HepG2 (cell line): ENCODE results near the gene PEPD. TPM values are rescaled to one million over a fixed set of nuclear protein-coding genes. Genes with fewer than 3 reads are reported as not detected.

Experiments used
- ATAC-seq: fragments of 200-7000 bp; cut with Tn5 transposase; 3 replicates; pipeline ENCODE4 v1.9.1; 2020; ENCODE audit warnings: mild to moderate bottlenecking, moderate library complexity
- BruUV-seq: library from RNA; stranded (reverse); fragments of 400-500 nt; replicated peaks from 2 replicates; lab custom pipeline; 2021; lab: Mats Ljungman, UMichigan
- CTCF ChIA-PET: fragments of 300-600 bp; formaldehyde crosslinking; extraction: SDS; loops from one replicate; lab custom pipeline; 2021; ENCODE audit warnings: low total read pairs, inconsistent platforms, low intra/inter-chr PET ratio; lab: Yijun Ruan, JAX
- POLR2A ChIA-PET: fragments of 350-600 bp; sonication (Branson Sonifier 250); formaldehyde crosslinking; loops from one replicate; lab custom pipeline; 2020; ENCODE audit warnings: antibody characterized with exemption, inconsistent platforms; lab: Yijun Ruan, JAX
- DNase-seq: peaks from one replicate; pipeline ENCODE4 v3.0.0-alpha.2; 2015; ENCODE audit warnings: low spot score
- FAIRE-seq: peaks from 3 replicates; lab custom pipeline; 2011; peaks lifted over from hg19 to GRCh38; lab: Jason Lieb, UNC
- H2AFZ ChIP-seq: one replicate; pipeline ENCODE4 v1.6.1; 2011; ENCODE audit warnings: low read length, inconsistent platforms
- H3K27ac ChIP-seq: fragments of 300-600 bp; 3 replicates; pipeline ENCODE4 v1.8.0; 2011; ENCODE audit warnings: mixed run types, mild to moderate bottlenecking, mixed read lengths, low read length, inconsistent platforms; ENCODE audit not compliant: insufficient read depth; ENCODE audit errors: extremely low read length
- H3K27me3 ChIP-seq, 2 experiments: fragments of 200-600 bp in 1 of 2; 2 replicates in 1 of 2; 3 replicates in 1 of 2; pipeline versions ENCODE4 v1.6.0 to v1.8.0; 2011; ENCODE audit warnings: low read length in 2 of 2, mild to moderate bottlenecking in 2 of 2, moderate library complexity in 2 of 2, inconsistent platforms in 1 of 2; ENCODE audit not compliant: insufficient read depth in 2 of 2, control insufficient read depth in 1 of 2
- H3K36me3 ChIP-seq, 2 experiments: fragments of 200-600 bp in 1 of 2; replicated peaks in 1 of 2; 2 replicates in 1 of 2; 3 replicates in 1 of 2; pipeline versions ENCODE4 v1.5.1 to v1.8.0; 2011; ENCODE audit warnings: low read length in 2 of 2, inconsistent platforms in 1 of 2; ENCODE audit not compliant: insufficient read depth in 2 of 2, control insufficient read depth in 1 of 2
- H3K4me1 ChIP-seq: 2 replicates; pipeline ENCODE4 v1.5.1; 2012; ENCODE audit warnings: low read length, inconsistent platforms; ENCODE audit not compliant: insufficient read depth
- H3K4me2 ChIP-seq: 2 replicates; pipeline ENCODE4 v1.6.0; 2011; ENCODE audit warnings: low read depth, low read length, inconsistent platforms
- H3K4me3 ChIP-seq, 3 experiments: fragments of 200-600 bp in 1 of 3; sonication (generic), shearing (Covaris generic) in 1 of 3; replicated peaks in 1 of 3; 2 replicates each; pipeline ENCODE4 v1.5.1; 2011 to 2016; ENCODE audit warnings: low read length in 3 of 3, inconsistent platforms in 2 of 3, low read depth in 2 of 3, mild to moderate bottlenecking in 2 of 3, control low read depth in 1 of 3, mixed read lengths in 1 of 3; ENCODE audit not compliant: insufficient read depth in 1 of 3
- H3K79me2 ChIP-seq: one replicate; pipeline ENCODE4 v1.6.1; 2011; ENCODE audit warnings: low read length, inconsistent platforms; ENCODE audit not compliant: insufficient read depth
- H3K9ac ChIP-seq: 2 replicates; pipeline ENCODE4 v1.6.0; 2011; ENCODE audit warnings: mild to moderate bottlenecking, low read depth, low read length, inconsistent platforms; ENCODE audit not compliant: insufficient read depth
- H3K9me3 ChIP-seq: 2 replicates; pipeline ENCODE4 v1.5.1; 2012; ENCODE audit warnings: mild to moderate bottlenecking, low read length
- H4K20me1 ChIP-seq: 2 replicates; pipeline ENCODE4 v1.6.0; 2011; ENCODE audit warnings: inconsistent platforms, mild to moderate bottlenecking, low read length, moderate library complexity; ENCODE audit not compliant: insufficient read depth
- ATF1 ChIP-seq: IDR thresholded peaks from 2 replicates; pipeline ENCODE4 v1.6.1; 2016; ENCODE audit warnings: mild to moderate bottlenecking, control low read depth
- GABPA ChIP-seq, 2 experiments: IDR thresholded peaks; 2 replicates each; pipeline ENCODE4 v1.6.1; 2011 to 2016; ENCODE audit warnings: low read depth in 2 of 2, low read length in 1 of 2, missing biosample characterization in 1 of 2, missing genetic modification characterization in 1 of 2
- SKI ChIP-seq: fragments of 450-650 bp; IDR thresholded peaks from one replicate; pipeline ENCODE4 v1.6.1; 2018; ENCODE audit warnings: mild to moderate bottlenecking; ENCODE audit not compliant: partially characterized antibody
- SRF ChIP-seq: IDR thresholded peaks from 2 replicates; pipeline ENCODE4 v1.6.1; 2011; ENCODE audit warnings: mild to moderate bottlenecking, low read depth, low read length, moderate library complexity
- ZNF253 ChIP-seq: sonication (generic); formaldehyde crosslinking; IDR thresholded peaks from 2 replicates; pipeline ENCODE4 v1.8.0; 2022; ENCODE audit warnings: mild to moderate bottlenecking, missing genetic modification reagents, borderline replicate concordance
- ZNF776 ChIP-seq: sonication (generic); formaldehyde crosslinking; IDR thresholded peaks from 2 replicates; pipeline ENCODE4 v1.4.0; 2020; ENCODE audit warnings: mild to moderate bottlenecking, missing genetic modification reagents
- ZNF879 ChIP-seq: sonication (generic); formaldehyde crosslinking; IDR thresholded peaks from 2 replicates; pipeline ENCODE4 v1.8.1; 2023; ENCODE audit warnings: missing genetic modification reagents
- WGBS: methylation state at CpG from one replicate; pipeline ENCODE4 v1.1.6; 2017; ENCODE audit warnings: low lambda C conversion rate; 5-methylcytosine and 5-hydroxymethylcytosine counted together
- in situ Hi-C: cut with HindIII; loops from 2 replicates; pipeline ENCODE4 v1.10.0; 2017; ENCODE audit warnings: low pct_unique_long_range_greater_than_20kb; ENCODE audit not compliant: extremely low pct_ligation_motif_present
- intact Hi-C: fragments of 100-400 bp; cut with micrococcal nuclease; formaldehyde crosslinking; loops from one replicate; pipeline ENCODE4 v1.10.0; 2022; ENCODE audit not compliant: unreplicated experiment
- polyA plus RNA-seq, 8 experiments: library from polyadenylated mRNA; depleted of rRNA in 3 of 8; stranded (reverse) in 7 of 8; unstranded in 1 of 8; fragments of >200 nt; fragmentation: Illumina TruSeq in 4 of 8; extraction: Trizol in 4 of 8; gene quantifications; 2 replicates each; pipeline versions ENCODE4 v1.2.1 to v1.2.3, GENCODE V29; 2011 to 2016; ENCODE audit warnings: low read depth in 4 of 8, missing spikeins in 1 of 8, mixed read lengths in 1 of 8; ENCODE audit not compliant: insufficient read depth in 1 of 8
- total RNA-seq, 5 experiments: library from RNA; depleted of rRNA; stranded (reverse); fragments of >200 nt; fragmentation: Illumina TruSeq; extraction: Trizol; gene quantifications; 2 replicates each; pipeline ENCODE4 v1.2.3, GENCODE V29; 2016; ENCODE audit warnings: low read depth in 1 of 5
- TF ChIP-seq, protein P1 (sequence below): IDR thresholded peaks from 2 replicates; pipeline ENCODE4 v1.6.1; 2016; ENCODE audit warnings: low read depth, borderline replicate concordance
- TF ChIP-seq, protein P2 (sequence below): sonication (generic); formaldehyde crosslinking; IDR thresholded peaks from 2 replicates; pipeline ENCODE4 v1.8.0; 2022; ENCODE audit warnings: missing genetic modification reagents, mild to moderate bottlenecking, moderate library complexity, borderline replicate concordance

The PEPD gene
- total and polyA plus RNA-seq, 2 of the 13 experiments (the other 11 are each of a cell fraction or from before 2014, with no cell fraction given): 60.7 to 75.1 TPM

DNA sequence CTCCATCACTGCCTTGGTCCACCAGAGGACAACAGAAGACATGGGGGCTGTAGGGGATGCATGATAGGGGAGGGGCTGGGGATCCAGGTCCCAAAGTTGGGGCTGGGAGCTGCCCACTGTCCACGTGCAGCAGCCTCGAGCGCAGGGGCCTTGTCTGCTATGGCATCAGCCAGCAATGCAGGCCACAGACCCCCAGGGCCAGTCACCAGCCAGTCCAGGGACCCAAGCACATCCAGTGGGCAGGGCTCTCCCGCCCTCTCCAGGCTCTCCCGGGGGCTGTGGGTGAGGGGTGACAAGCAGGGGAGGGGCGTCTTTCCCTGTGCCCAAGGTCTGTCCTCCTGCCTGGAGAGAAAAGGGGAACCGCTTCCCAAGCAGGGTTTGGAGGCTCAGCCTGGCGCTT is 32.8 kb downstream of the PEPD start:
- ChIA-PET POLR2A (no interaction called here), CTCF (no interaction called here)
- no peaks in the 10 kb centered on the region for H3K79me2 ChIP-seq
- H3K36me3 ChIP-seq: peaks cover 0 to 3% of the 10 kb centered on the region in 2 experiments; a peak in 3 of 5 replicates
- in situ Hi-C loops: no loop called here
- H2AFZ ChIP-seq: no peak overlapping the region
- DNase-seq (no peak), FAIRE-seq (no peak), ATAC-seq (no peak)
- intact Hi-C loops: no loop called here
- H3K27me3 ChIP-seq: no peaks in the 10 kb centered on the region
- no peaks in the 10 kb centered on the region for H3K4me1 ChIP-seq
- no peak overlapping the region for H3K9ac ChIP-seq
- no peaks in the 10 kb centered on the region for H3K9me3 ChIP-seq
- 94% methylated on average over 5 of the region's 8 CpGs for WGBS
- no TSS peak for BruUV-seq
- no peak overlapping the region for H3K4me3 ChIP-seq
- H3K4me2 ChIP-seq: no peak overlapping the region
- H3K27ac ChIP-seq: no peak overlapping the region
- no peaks in the 10 kb centered on the region for H4K20me1 ChIP-seq
- no peak for TF ChIP-seq SKI
- TF ChIP-seq, protein P1, sequence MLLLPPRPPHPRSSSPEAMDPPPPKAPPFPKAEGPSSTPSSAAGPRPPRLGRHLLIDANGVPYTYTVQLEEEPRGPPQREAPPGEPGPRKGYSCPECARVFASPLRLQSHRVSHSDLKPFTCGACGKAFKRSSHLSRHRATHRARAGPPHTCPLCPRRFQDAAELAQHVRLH: no peak
- TF ChIP-seq, protein P2, sequence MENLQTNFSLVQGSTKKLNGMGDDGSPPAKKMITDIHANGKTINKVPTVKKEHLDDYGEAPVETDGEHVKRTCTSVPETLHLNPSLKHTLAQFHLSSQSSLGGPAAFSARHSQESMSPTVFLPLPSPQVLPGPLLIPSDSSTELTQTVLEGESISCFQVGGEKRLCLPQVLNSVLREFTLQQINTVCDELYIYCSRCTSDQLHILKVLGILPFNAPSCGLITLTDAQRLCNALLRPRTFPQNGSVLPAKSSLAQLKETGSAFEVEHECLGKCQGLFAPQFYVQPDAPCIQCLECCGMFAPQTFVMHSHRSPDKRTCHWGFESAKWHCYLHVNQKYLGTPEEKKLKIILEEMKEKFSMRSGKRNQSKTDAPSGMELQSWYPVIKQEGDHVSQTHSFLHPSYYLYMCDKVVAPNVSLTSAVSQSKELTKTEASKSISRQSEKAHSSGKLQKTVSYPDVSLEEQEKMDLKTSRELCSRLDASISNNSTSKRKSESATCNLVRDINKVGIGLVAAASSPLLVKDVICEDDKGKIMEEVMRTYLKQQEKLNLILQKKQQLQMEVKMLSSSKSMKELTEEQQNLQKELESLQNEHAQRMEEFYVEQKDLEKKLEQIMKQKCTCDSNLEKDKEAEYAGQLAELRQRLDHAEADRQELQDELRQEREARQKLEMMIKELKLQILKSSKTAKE (CRISPR knock-in tag): no peak
- no peak for TF ChIP-seq ZNF776 (CRISPR knock-in tag)
- no peak for TF ChIP-seq ZNF879 (CRISPR knock-in tag)
- no peak for TF ChIP-seq ZNF253 (CRISPR knock-in tag)
- TF ChIP-seq ATF1 (CRISPR knock-in tag): no peak
- no peak for TF ChIP-seq SRF
- no peak for TF ChIP-seq GABPA (IDR thresholded peaks at IDR 0.05; ENCODE audit: low read depth, low read length)
- TF ChIP-seq GABPA (CRISPR knock-in tag; IDR thresholded peaks at IDR 0.05; ENCODE audit: low read depth): no peak
